Measurements from ENCODE around the gene BCAS3.

The BCAS3 gene

DNA sequence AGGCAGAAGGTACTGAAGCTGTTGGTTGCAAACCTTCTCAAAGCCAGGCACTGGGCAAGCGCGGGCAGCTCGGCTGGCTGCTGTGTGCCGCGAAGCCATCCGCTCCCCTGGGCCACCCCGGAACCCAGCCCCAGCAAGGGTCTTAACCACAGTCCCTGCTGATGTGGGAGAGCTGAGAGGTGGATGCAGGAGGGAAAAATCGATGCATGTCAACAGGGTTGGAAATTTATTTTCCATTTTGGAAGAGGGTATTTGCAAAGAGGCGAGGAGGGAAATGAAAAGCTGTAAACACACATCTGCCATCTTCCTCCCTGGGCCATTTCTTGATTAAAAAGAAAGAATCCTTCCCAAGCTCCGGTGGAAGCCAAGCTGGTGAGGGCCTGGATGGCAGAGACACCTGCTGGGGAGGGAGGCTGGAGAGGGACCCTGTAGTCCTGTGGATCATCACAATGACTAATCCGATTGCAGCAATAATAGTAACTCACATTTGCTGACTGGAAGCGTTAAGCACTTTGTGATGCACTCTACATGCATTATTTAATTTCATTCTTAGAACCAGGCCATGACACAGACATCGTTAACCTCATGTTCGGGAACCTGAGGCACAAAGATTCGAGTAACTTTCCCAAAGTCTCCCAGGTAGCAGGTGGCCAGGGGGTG is 708.1 kb downstream of the BCAS3 start:
- DNase-seq (ENCODE audit: low read depth) = no peak

DNA sequence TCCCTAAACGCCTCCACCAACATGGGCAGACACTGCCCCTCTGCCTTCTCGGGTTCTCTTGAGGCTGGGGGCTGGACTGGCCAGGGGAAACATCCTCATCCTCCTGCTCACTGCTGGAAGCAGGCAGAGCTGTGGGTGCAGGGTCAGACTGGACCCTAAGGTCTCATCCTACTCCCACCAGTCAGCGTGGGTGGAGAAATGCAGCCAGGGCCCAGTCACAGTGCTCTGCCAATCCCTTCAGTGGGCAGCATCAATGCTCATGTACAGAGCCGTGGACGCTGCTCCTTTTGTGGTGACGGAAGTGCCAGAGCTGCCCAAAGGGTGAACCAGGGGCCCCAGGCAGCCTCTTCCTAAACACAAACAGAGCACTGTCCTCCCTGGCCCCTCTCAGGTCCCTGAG is 708.6 kb downstream of the BCAS3 start:
- DNase-seq (ENCODE audit: low read depth) = no peak

DNA sequence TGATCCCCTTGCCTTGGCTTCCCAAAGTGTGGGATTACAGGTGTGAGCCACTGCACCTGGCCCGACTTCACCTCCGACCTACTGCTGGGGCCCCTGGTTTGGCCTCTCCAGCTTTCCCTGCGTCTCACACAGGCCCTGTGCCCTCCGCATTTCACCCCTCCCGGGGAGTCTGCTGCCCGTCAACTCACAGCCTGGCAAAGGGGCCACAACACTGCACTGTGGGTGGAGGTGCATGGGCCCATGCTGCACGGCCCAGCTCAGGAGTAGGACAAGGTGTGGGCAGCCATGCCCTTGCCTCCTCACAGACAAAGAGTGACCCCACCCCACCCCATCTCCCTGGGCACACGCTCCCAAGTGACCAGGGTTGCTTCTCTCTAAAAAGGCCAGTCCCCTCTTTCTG is 709.4 kb downstream of the BCAS3 start:
- DNase-seq (ENCODE audit: low read depth) = no peak

DNA sequence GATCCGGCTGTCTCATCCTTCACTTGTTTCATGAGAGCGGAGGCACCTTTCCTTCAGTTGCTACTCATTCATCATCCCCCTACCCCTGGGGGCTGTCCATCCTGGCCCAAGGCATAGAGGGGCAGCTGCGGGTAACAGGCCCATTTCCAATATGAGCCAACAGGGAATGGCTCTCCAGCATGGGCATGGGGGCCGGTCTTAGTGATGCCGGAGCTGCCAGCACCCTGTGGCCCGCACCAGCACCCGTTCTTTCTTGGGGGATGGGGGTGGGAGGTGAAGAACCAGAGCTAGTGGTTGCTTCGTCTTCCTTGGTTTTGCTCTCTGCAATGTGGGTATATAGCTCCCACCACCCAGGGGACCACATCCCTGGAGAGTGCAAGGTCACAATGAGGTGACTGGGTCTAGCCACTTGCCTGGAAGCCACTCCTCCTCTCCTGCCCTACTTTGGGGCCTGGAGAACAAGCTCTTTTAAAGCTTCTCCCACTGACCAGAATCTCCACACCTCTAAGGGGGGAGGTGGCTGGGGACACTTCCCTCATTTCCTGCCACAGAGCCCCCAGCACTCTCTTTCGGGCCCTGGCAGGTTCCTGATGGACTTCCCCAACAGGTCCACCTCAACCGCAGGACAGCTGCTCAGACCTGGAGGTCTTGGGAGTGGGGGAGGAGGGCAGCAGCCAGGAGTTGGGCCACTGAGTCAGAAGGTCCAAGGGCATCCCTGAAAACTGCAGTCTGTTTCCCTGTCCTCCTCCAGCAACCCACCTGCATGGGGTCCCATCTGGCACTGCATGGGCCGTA is 710.1 kb downstream of the BCAS3 start:
- DNase-seq (ENCODE audit: low read depth) = no peak

DNA sequence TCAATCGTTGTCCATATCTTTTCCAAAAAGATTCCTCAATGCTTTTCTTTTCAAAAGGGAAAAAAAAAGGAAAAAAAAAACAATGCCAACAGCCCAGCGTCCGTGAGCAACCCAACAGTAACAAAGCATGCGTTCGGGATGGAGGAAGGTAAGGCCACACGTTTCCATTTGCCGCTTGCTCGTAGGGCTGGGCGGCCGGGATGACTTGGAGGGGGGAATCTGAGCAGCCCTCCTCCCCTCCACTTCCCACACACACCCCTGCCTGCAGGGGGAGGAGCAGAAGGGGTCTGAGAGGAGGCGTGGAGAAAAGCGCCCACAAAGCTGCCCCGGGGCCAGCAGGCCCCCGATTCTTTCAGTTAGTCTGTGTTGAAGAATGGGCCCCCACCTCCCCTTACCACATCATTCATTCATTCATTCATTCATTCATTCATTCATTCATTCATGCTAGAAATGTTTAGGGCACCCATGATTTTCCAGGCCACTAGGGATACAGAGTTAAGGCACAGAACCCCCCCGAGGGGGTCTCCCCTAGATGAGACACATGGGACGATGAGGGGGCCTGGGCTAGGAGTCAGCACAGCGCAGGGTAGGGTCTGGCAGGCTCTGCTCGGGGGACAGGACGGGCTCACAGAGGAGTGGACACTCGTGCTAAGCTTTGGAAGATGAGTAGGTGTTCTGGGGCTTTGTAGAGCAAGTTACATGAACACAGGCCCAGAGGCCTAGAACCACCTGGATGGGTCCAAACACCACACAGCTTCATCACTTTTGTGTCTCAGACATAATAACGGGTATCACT is 711.1 kb downstream of the BCAS3 start:
- no peak for DNase-seq (ENCODE audit: low read depth)

DNA sequence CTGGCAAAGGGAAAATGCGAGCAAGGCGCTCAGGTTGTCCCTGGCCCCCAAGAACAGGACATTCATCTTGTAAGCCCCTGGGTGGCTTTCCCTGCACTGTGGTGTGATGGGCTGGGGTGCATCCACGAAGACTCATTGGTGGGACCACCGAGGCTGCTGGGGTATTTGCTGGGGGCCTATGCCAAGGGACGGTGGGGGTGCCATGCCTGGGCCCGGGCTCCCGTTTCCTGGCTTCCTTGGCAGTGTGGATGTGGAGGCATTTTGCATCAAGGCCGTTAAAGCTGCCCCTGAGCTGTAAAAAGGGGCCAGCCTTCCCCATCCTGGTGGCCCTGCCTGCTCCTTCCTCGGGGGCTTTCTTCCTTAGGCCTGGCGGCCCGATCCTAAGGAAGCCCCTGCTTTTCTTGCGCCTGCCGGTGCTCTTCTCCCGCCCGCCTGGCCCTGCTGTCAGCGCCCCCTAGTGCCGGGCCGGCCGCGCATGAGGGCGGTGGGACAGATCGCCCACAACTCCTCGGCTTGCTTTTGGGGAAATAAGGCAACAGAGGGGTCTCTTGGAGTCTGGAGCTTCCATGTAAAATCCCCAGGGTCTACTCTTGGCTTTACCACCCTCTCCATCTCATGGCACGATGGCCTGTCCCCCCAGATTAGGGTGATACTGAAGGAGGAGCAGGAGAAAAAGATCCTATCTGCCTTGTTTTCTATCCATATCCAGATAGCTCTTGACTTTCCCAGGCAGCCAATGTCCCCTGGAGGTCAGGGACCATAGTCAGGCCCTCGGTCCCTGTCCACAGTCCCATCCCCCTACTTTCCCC is 712.2 kb downstream of the BCAS3 start:
- DNase-seq (ENCODE audit: low read depth) = peak; percentile 59

DNA sequence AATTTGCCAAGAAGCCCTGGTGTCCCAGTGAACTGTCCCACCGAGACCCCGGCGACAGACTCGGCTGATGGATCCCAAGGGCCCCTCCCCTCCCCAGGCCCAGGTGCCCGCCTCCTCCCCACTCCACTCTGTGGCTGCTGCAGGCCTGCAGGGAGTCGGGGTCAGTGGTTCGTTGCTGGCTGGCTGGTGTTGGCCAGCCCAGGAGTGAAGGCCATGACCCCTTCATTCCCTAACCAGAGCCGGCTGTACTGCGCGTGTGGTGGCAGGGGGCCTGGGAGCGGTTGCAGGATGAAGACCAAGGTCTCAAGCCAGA is 712.8 kb downstream of the BCAS3 start:
- DNase-seq (ENCODE audit: low read depth) = no peak

DNA sequence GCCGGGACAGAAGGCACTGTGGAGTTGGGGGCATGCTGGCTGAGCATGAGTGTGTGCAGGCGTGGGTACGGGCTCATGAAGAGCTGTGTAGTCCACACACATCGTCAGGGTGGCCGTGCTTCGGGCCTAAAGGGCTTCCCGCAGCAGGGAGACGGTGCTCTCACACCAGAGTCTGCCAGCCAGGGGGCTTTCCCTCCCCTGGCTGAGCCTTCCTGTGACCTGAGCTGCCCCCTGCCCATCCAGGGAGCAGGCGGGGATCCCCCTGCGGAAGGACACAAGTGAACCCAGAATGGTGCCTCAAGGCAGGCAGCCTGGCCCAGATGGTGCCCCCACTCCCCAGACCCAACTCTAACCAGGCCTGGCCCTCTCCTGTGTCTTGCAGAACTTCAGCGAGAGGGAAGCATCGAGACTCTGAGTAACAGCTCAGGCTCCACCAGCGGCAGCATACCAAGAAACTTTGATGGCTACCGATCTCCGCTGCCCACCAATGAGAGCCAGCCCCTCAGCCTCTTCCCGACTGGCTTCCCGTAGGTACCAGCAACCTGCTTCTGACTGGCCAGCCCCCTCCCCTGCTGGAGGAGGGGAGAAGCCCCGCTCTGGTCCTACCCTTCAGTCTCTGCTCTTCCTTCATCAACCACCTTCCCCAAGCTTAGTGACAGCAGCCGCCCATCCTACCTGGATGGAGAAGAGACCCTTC is 714.1 kb downstream of the BCAS3 start:
- DNase-seq (ENCODE audit: low read depth) = no peak

DNA sequence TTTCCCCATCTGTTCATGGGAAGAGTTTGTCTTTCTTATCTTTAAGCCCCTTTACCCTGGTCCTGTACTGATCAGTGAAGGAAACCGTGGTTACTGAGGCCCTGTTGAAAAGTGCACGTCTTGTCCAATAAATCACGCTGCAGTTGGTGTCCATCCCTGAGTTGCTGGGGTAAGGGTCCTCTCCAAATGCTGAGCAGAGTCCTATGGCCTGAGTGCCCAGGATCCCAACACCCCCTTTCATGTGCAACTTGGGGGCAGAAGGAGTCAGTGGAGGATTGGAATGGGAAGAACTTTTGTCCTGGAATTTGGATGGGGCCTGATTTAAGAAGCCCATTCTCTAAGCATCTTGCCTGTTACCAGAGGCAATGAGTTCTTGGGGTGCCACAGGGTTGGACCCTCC is 715.0 kb downstream of the BCAS3 start:
- no peak for DNase-seq (ENCODE audit: low read depth)

DNA sequence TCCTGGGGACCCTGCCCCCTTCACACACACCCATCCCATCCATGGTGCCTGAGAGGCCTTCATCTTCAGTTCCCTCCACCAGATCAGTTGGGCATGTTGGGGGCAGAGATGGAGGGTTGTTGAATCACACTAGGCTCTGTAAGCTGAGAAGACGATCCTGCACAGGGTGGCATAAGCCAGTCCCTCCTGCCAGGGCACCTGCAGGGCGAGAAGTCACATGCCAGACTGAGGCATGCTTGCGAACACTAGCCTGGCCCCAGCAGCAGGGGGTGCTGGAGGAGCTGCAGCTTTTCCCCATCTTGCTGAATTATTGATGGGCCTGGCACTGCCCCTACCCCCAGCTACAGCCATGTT is 715.9 kb downstream of the BCAS3 start:
- no peak for DNase-seq (ENCODE audit: low read depth)

DNA sequence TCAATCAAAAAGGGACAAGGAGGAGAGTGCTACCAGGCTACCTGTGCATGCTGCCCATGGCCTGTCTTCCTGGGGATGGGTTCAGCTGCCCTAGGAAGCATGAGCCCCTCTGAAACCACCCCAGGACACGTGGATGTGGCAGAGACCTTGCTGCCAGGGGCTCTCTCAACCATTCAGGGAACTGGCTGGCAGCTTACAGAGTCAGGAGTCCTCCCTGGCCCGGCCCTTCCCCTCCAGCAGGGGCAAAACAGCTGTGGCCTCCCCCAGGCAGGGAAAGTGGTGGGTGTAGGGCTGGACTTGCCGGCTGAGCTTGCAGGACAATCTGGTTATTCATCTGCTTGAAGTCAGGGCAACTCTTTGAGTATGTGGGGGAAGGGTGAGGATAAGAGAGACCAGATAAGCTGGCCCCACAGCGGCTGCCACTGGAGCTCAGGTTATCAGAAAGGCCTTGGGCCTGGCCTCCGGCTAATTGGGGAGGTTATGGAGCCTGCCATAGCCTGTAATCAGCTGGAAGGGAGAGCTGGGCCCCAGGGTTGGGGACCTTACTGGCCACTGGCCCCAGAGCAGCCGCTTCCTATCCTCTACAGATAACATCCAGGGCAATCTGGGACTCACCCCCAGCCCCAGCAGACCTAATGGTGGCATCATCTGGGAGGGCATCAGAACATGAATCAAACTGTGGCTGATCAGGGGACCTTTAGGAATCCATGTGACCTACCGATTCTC is 716.4 kb downstream of the BCAS3 start:
- DNase-seq (ENCODE audit: low read depth) = no peak

DNA sequence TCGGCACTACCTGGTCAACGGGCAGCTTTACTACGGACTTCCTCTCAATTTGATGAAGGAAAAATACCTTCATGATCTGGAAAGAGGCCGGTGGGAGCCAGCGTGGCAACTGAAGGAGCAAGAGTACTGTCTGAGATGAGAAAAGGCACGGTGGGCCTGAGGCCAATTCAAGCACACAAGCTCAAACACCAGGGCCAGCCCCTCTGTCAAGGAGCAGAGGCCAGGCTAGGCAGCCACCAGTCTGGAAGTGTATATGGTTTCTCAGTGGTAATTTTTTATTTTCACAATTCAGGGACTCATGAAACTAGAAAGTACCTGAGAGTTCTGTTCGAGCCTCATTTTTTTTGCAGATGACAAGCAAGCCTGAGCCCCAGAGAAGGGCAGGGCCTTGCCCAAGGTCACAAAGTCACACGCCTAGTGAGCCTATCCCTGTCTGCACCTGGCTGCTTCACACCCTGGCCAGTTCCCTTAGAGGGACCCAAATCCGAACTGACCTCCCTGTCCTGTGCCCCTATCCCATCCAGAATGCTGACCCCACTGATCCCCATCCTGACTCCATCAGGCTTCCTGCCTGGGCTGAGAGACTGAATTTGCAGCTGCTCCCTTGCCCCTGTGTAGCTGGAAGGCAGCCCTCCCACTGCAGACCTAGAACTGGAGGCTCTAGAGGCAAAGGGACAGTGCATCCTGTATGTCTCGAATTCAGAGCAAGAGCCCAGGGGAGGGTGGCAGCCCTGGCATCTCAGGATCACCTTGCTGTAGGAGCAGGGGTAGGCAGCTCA is 717.2 kb downstream of the BCAS3 start:
- DNase-seq (ENCODE audit: low read depth) = no peak

DNA sequence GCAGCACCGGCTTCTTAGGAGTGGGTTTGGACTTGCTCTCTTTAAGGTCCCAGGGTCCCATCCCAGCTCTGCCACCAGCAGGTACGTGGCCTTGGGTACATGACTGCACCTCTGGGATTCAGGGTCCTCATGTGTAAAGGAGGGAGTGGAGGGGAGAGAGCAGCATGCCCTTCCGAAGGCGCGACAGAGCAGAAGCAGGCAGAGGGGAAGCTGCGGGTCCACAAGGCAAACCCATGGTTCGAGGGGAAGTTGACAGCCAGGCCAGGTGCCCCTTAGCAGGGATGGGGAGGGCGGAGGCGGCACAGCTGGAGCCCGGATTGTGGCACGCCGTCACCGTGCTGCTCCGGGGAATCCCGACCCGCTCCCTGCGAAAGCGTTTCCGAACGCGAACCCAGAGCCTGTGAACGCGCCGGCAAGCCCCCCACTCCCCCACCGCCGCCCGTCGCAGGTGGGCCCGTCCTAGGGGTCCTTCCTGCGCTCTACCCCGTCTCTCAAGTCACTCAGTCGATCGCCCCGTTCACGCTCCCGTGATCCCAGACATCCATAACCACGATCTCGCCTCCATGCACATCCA is 717.8 kb downstream of the BCAS3 start:
- no peak for DNase-seq (ENCODE audit: low read depth)

DNA sequence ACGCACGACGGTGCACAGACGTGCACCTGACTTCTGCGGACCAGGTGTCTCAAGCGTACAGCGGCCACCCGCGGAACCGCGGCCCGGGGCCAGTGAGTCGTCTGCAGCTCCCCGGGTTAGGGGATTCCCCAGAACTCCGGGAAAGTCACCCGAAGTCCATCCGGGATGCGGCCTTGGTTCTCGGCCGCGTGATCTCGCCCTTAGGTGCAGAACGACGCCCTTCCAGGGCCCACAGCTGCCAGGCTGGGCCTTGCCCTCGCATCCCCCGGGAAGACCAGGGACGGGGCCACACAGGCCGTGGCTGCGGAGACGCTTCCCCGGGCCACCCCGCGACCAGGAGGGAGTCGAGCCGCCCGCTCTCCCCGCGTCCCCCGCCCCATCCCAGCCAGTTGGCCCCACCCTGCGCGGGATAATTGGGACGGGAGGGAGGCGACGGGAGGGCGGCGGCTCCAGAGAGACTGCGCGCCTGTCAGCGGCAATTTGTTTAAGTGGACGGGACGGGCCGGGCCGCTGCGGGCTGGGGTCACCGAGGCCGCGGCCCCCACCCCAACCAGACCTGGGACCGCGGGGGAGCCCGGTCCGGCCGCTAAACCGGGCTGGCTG is 718.4 kb downstream of the BCAS3 start:
- DNase-seq (ENCODE audit: low read depth) = no peak

DNA sequence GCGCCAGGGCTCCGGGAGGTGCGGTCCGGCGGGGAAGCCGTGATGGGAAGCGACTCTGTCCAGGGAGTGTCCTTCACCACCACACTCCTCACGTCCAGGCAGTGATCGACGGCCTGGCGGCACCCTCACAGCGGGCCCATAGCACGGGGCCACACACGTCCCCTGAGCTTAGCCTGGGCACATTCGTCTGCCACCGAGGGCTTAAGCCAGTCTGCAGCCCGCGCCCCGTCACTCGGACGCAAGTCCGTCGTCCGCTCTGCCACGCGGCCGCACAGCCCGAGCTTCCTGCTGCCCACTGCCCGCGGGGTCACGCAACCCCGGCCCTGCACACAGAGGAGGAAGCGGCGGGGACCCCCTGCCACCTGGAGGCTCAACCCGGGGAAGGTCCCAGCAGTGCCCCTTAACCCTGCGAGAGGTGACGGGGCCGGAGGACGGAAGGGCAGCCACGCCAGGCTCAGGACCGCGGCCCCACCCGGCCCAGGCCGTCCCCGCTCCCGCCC is 719.0 kb downstream of the BCAS3 start:
- no peak for DNase-seq (ENCODE audit: low read depth)

DNA sequence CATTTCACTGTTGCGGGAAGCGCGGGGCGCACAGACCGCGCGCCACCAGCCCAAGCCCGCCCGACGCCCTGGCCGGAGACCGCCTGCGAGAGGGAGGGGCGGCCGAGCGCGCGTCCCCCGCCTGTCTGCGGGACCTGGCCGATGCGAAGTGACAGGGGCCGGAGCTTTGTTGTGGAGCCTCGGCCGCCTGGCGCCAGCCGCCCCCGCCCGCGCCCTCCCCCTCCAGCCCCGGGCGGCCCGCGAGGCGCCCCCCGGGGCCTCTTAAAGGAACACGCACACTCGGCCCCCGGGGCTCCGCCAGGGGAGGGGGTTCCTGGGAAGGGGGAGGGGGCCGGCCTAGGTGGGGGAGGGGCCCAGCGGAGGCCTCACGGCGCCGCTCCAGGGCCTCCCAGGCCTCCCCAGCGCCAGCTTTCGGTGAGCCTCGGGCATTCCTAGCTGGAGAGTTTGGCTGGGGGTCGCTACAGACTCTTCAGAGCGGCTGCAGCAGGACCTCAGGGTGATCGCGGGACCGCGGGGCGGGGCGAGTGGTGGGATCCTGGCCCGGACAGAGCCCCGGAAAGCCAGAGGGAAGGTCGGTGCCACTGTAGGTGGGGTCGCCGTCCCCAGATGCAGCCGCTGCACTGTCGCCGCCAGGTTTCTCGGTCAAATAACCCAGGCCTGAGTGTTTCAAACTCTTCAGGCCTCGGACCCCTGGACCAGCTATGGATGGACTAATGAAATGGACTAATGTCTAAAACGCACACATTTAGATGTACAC is 719.6 kb downstream of the BCAS3 start:
- DNase-seq (ENCODE audit: low read depth) = no peak

DNA sequence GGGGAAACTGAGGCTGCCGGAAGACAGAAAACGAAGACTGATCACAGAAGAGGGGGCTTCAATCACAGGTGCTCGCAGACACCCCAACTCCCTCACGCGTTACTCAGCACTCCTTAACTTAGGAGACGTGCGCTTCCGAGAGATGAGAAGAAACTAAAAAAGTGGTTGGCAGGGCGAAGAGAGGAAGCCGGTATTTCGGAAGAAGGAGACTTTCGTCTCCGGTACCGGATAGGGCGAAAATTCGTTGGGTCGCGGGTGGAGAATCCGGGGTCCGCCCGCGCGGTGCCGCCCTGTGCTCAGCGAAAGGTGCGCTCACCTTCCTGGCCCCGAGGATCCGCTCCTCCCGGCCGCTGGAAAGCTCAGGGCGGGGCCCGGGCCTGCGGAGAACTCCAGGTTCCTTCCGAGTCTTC is 721.1 kb downstream of the BCAS3 start:
- no peak for DNase-seq (ENCODE audit: low read depth)
